Ramos (cell line): ENCODE measurements around the gene TMEM63C.

Source experiments
- in situ Hi-C: fragments of 300-500 bp; cut with MboI; formaldehyde crosslinking; loops from one replicate; pipeline ENCODE4 v1.14.3; 2022; ENCODE audit warnings: low sequenced_read_pairs; ENCODE audit not compliant: unreplicated experiment

TMEM63C gene

DNA sequence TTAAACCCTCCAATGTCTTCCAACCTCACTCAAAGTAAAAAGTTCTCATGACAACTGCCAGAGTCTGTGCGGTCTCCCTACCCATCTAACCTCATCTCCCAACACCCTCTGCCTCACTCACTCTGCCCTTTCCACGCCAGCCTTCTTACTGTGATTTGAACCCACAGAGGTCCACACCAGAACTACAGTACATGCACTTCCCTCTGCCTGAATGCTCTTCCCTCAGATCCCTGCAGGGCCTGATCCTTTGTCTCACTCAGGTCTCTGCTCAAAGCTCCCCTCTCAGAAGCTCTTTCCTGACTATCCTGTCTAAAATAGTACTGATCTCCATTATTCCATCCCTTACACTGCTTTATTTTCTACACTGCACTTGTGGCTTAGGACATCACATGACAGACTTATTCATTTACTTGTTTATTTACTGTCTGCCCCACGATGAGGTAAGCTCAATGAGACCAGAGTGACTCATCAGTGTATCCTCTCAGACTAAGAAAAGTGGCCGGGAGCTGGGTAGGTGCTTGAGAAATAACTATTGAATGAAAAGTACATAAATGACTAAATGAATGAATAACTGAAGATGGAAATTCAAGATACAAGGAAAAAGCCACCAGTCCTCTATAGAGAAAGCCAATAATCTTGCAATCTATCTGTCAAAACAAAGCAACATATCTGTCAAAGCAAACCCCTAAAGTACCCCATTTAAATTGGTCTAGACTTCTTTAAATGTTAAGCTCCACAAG, 122.0 kb downstream of the TMEM63C start:
- in situ Hi-C loops, result no loop called here

- in situ Hi-C loops, result no loop called here
Measured at GRCh38 chr14:77305696-77306095, 124.1 kb downstream of the TMEM63C start.

GRCh38 chr14:77306416-77306815, 124.8 kb downstream of the TMEM63C start:
- in situ Hi-C loops, result no loop called here

GRCh38 chr14:77306851-77307496, 125.4 kb downstream of the TMEM63C start:
- in situ Hi-C loops, result no loop called here
